Measurements from ENCODE around the gene KHDC4. TPM values are rescaled to one million over a fixed set of nuclear protein-coding genes. Genes with fewer than 3 reads are reported as not detected.

The KHDC4 gene
- total RNA-seq, 4 donors from 2014 or later, result 28.8 to 139 (median 64.2) TPM

GRCh38 chr1:155940482-155940992 is 6.3 kb upstream of the KHDC4 start:
- TF ChIP-seq POLR2A (IDR thresholded peaks at IDR 0.05) (no peak), CTCF (IDR thresholded peaks at IDR 0.05) (no peak)
- no peaks in the 10 kb centered on the region for H3K4me1 ChIP-seq
- intact Hi-C loops (cut with DNase I; ENCODE audit: low total_unique reads), result no loop called here
- H3K27me3 ChIP-seq, result no peaks in the 10 kb centered on the region
- H3K9me3 ChIP-seq, result no peaks in the 10 kb centered on the region
- peak overlapping the region; percentile 38 to 82 for H3K27ac ChIP-seq
- DNase-seq, result peak in 1 of 2 donors; percentile 47
- H3K36me3 ChIP-seq, result no peaks in the 10 kb centered on the region
- H3K4me3 ChIP-seq, result no peak overlapping the region

- H3K27ac ChIP-seq, result peak overlapping the region; percentile 45 to 48
- peaks cover 4 to 6% of the 10 kb centered on the region in 2 donors for H3K4me1 ChIP-seq
- no peaks in the 10 kb centered on the region for H3K36me3 ChIP-seq
- TF ChIP-seq CTCF (IDR thresholded peaks at IDR 0.05) (peak; percentile 53 to 89 (median 74)), POLR2A (IDR thresholded peaks at IDR 0.05) (no peak)
- DNase-seq, result no peak
- H3K9me3 ChIP-seq, result no peaks in the 10 kb centered on the region
- no peaks in the 10 kb centered on the region for H3K27me3 ChIP-seq
- H3K4me3 ChIP-seq, result no peak overlapping the region
- intact Hi-C loops (cut with DNase I; ENCODE audit: low total_unique reads), result loop anchor here (5.0 kb wide), 1 partner anchor 49 kb away; no protein-coding TSS in a partner anchor
Observed at GRCh38 chr1:155938220-155938627, 4.0 kb upstream of the KHDC4 start.

GRCh38 chr1:155934936-155935590 is 850 bp upstream of the KHDC4 start:
- H3K4me1 ChIP-seq, result peaks cover 17 to 28% of the 10 kb centered on the region in 2 donors
- no peaks in the 10 kb centered on the region for H3K27me3 ChIP-seq
- no peak for DNase-seq
- H3K27ac ChIP-seq, result peak overlapping the region; percentile 93 to 96
- intact Hi-C loops (cut with DNase I; ENCODE audit: low total_unique reads), result loop anchor here (5.0 kb wide), 1 partner anchor 52 kb away; no protein-coding TSS in a partner anchor
- TF ChIP-seq POLR2A (IDR thresholded peaks at IDR 0.05) (no peak), CTCF (IDR thresholded peaks at IDR 0.05) (no peak)
- H3K36me3 ChIP-seq, result no peaks in the 10 kb centered on the region
- peak overlapping the region; percentile 69 to 98 for H3K4me3 ChIP-seq
- no peaks in the 10 kb centered on the region for H3K9me3 ChIP-seq

- peak overlapping the region; percentile 93 to 96 for H3K27ac ChIP-seq
- DNase-seq, result no peak
- intact Hi-C loops (cut with DNase I; ENCODE audit: low total_unique reads), result no loop called here
- TF ChIP-seq POLR2A (IDR thresholded peaks at IDR 0.05) (no peak), CTCF (IDR thresholded peaks at IDR 0.05) (no peak)
- peaks cover 17 to 28% of the 10 kb centered on the region in 2 donors for H3K4me1 ChIP-seq
- H3K4me3 ChIP-seq, result peak overlapping the region; percentile 69 to 98
- H3K36me3 ChIP-seq, result no peaks in the 10 kb centered on the region
- no peaks in the 10 kb centered on the region for H3K9me3 ChIP-seq
- no peaks in the 10 kb centered on the region for H3K27me3 ChIP-seq
Observed at GRCh38 chr1:155933591-155934096, 569 bp downstream of the KHDC4 start.

- intact Hi-C loops (cut with DNase I; ENCODE audit: low total_unique reads), result no loop called here
- Histone ChIP-seq H3K27me3 (no peaks in the 10 kb centered on the region), H3K4me3 (no peak overlapping the region), H3K4me1 (peaks cover 17 to 28% of the 10 kb centered on the region in 2 donors), H3K9me3 (no peaks in the 10 kb centered on the region), H3K36me3 (no peaks in the 10 kb centered on the region), H3K27ac (peak overlapping the region in 1 of 2 donors; percentile 93)
- DNase-seq, result no peak
- TF ChIP-seq POLR2A (IDR thresholded peaks at IDR 0.05) (no peak), CTCF (IDR thresholded peaks at IDR 0.05) (no peak)
Observed at GRCh38 chr1:155932487-155932886, 1.7 kb downstream of the KHDC4 start.

Data from uterus (tissue), 4 donors.